GM10248 (cell line): ENCODE results near the gene SYNPO2L.

ENCODE experiments used
- CTCF ChIA-PET: fragments of 300-600 bp; sonication (Branson Sonifier 250); formaldehyde crosslinking; extraction: SDS; loops from one replicate; lab custom pipeline; 2021; ENCODE audit warnings: antibody characterized with exemption; lab: Yijun Ruan, JAX
- POLR2A ChIA-PET: fragments of 350-650 bp; sonication (Branson Sonifier 250); formaldehyde crosslinking; extraction: SDS; loops from one replicate; lab custom pipeline; 2020; ENCODE audit warnings: antibody characterized with exemption; lab: Yijun Ruan, JAX
- DNase-seq: peaks from one replicate; pipeline ENCODE4 v3.0.0; 2012; ENCODE audit errors: extremely low spot score
- CTCF ChIP-seq: IDR thresholded peaks from 2 replicates; pipeline ENCODE4 v1.5.1; 2012; ENCODE audit warnings: mild to moderate bottlenecking, low read depth; ENCODE audit errors: extremely low read depth, missing control alignments, control extremely low read depth

Gene SYNPO2L

GRCh38 chr10:73648975-73649829 is 6.6 kb downstream of the SYNPO2L start:
- TF ChIP-seq CTCF: no peak
- ChIA-PET POLR2A (interaction anchor here (0.5 kb wide), 1 partner anchor 9 kb away, joined by 3 read pairs; no protein-coding TSS in a partner anchor), CTCF (interaction anchor here (1.2 to 12.6 kb wide), 3 partner anchors 21 to 153 kb away, joined by 3 to 180 read pairs (median 4); partner anchors contain the start of gene PPP3CB)
- no peak for DNase-seq

GRCh38 chr10:73647875-73648651 is 7.8 kb downstream of the SYNPO2L start:
- CTCF ChIA-PET: interaction anchor here (1.2 to 12.6 kb wide), 3 partner anchors 19 to 152 kb away, joined by 3 to 180 read pairs (median 4); partner anchors contain the start of gene PPP3CB
- POLR2A ChIA-PET: interaction anchor here (1.1 kb wide), 1 partner anchor 78 kb away, joined by 3 read pairs; no protein-coding TSS in a partner anchor

GRCh38 chr10:73647211-73647874 is 8.5 kb downstream of the SYNPO2L start:
- TF ChIP-seq CTCF: no peak
- CTCF ChIA-PET: interaction anchor here (4.2 to 12.6 kb wide), 2 partner anchors 110 to 118 kb away, joined by 37 to 180 read pairs; no protein-coding TSS in a partner anchor
- POLR2A ChIA-PET: interaction anchor here (1.1 kb wide), 1 partner anchor 77 kb away, joined by 3 read pairs; no protein-coding TSS in a partner anchor
- no peak for DNase-seq

More at GRCh38 chr10:73647875-73648651, 7.8 kb downstream of the SYNPO2L start:
- TF ChIP-seq CTCF: no peak
- no peak for DNase-seq

GRCh38 chr10:73646598-73647041 is 9.2 kb downstream of the SYNPO2L start:
- CTCF ChIA-PET: interaction anchor here (4.2 to 12.6 kb wide), 2 partner anchors 109 to 117 kb away, joined by 37 to 180 read pairs; no protein-coding TSS in a partner anchor
- no peak for TF ChIP-seq CTCF
- no peak for DNase-seq
- POLR2A ChIA-PET: no interaction called here

GRCh38 chr10:73645251-73645650 is 10.6 kb downstream of the SYNPO2L start:
- CTCF ChIA-PET: interaction anchor here (0.8 to 12.6 kb wide), 19 partner anchors 8 to 381 kb away, joined by 3 to 180 read pairs (median 8); no protein-coding TSS in a partner anchor
- TF ChIP-seq CTCF: no peak
- DNase-seq: no peak
- POLR2A ChIA-PET: interaction anchor here (0.9 kb wide), 1 partner anchor 19 kb away, joined by 7 read pairs; no protein-coding TSS in a partner anchor

- TF ChIP-seq CTCF: no peak
- ChIA-PET POLR2A (interaction anchor here (0.9 kb wide), 1 partner anchor 19 kb away, joined by 7 read pairs; no protein-coding TSS in a partner anchor), CTCF (interaction anchor here (0.7 to 12.6 kb wide), 26 partner anchors 9 to 392 kb away, joined by 3 to 180 read pairs (median 6); partner anchors contain the start of gene MRPS16)
- no peak for DNase-seq
These were observed 11.1 kb downstream of the SYNPO2L start for GRCh38 chr10:73644767-73645166.
